ENCODE data around the gene VAPA.

VAPA gene

GRCh38 chr18:9986156-9986930 is 72.5 kb downstream of the VAPA start:
- DNase-seq: no peak

GRCh38 chr18:9987345-9987744 is 73.5 kb downstream of the VAPA start:
- no peak for DNase-seq

GRCh38 chr18:9987931-9988330 is 74.1 kb downstream of the VAPA start:
- peak; percentile 95 for DNase-seq

GRCh38 chr18:9988665-9989064 is 74.8 kb downstream of the VAPA start:
- DNase-seq: no peak

DNA sequence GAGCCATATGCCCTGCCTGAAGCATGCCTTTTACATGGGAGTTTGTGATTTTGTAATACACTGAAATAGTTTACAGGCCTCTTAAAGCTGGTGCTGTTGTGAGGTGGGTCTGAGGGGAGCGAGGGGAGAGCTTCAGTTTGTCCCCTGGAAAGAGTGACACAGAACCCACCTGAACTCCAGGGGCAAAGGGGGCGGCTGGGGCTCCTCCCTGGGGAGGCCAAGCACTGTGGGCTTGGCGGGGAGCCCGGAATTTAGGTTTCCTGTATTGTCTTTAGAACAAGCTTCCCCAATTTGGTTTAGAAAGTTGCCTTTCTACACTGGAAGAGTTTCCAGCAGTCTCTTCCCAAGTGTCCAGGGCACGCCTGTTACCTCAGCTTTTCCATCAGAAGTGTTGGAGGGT is 75.7 kb downstream of the VAPA start:
- no peak for DNase-seq

- no peak for DNase-seq
Measured at GRCh38 chr18:9991011-9992000, 77.5 kb downstream of the VAPA start.

GRCh38 chr18:9992300-9992972 is 78.6 kb downstream of the VAPA start:
- DNase-seq: no peak

- DNase-seq: no peak
Measured at GRCh38 chr18:9992973-9993520, 79.2 kb downstream of the VAPA start.

- no peak for DNase-seq
Measured at GRCh38 chr18:9993521-9994025, 79.8 kb downstream of the VAPA start.

DNA sequence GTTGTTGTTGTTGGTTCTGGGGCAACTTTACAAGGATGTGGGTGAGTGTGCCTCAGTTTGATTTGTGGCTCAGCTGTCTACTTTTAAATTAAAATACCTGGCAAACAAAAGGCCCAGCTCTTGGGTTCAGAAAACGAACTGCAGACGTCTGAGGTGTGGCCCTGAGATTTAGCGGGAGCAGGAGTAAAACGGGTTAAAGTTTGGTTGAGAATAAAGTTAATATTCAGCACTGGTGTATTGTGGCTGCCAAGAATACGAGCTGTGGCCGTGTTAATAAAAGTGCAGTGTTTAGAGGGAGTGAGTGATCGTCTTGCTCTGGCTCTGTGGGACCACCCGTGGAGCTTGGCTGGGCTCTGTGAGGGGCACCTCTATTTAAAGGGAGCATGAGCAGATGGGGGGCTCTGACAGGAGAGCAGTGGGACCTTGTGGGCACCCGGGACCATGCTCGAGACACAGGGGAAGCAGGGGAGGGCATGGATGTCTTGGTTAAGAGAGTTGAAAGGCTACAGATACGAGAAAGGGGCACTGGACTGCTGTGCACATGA is 80.3 kb downstream of the VAPA start:
- DNase-seq: no peak

- DNase-seq: no peak
Measured at GRCh38 chr18:9994701-9995235, 81.0 kb downstream of the VAPA start.

- DNase-seq: no peak
Measured at GRCh38 chr18:9995631-9996030, 81.8 kb downstream of the VAPA start.

- DNase-seq: no peak
Measured at GRCh38 chr18:9996094-9996493, 82.3 kb downstream of the VAPA start.

DNA sequence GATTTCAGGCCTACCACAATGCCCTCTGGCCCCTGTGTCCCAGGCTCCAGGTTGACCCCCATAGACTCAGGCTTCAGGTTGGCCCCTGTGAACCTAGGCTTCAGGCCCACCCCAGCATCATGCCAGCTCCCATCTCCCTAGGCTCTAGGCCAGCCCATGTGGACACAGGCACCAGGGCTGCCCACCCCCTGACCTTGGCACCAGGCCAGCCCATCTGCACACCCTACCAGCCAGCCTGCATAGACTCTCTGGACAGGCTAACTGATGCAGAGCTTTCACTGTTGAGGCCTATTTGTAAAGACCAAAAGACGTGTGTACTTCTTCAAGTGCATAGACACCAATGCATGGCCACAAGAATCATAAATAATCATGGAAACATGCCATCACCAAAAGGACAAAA is 83.9 kb downstream of the VAPA start:
- DNase-seq: no peak

GRCh38 chr18:9998330-9998729 is 84.5 kb downstream of the VAPA start:
- DNase-seq: no peak

DNA sequence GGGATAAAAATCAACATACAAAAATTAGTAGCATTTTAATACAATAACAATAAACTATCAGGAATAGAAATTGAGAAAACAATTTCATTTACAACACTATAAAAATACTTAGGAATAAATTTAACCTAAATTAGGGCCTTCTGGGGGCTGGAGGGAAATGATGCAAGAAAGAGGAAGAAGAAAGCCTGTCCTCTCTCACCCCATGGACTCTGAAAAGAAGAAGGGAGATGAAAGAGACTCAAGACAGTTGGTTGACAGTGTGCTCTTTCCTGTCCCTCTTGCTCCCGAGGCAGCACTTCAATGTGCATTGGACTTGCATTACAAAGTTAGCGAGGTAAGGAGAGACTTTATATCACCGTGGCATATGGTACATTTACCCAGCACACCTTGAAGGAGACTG is 88.5 kb downstream of the VAPA start:
- no peak for DNase-seq

DNA sequence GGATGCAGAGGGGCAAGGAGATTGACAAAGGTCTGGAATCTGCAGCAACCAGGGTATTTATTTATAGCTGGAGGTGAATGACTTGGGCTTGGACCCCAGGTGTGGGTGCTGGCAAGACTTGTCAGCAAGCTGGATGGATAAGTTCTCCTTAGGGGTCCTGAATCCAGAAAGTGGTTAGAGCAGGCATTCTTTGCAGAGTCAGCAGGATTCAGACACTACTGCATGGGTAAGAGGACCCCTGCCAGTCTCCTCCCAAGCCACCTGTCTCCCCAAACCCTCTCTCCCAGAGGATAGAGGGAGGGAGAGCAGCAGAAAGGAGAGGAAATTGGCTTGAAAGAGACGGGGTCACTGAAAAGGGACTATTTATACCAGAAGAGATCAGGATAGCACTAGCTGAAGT is 89.5 kb downstream of the VAPA start:
- no peak for DNase-seq

- DNase-seq: no peak
Measured at GRCh38 chr18:10003866-10004265, 90.0 kb downstream of the VAPA start.

GRCh38 chr18:10006311-10006893 is 92.6 kb downstream of the VAPA start:
- peak; percentile 82 for DNase-seq

DNA sequence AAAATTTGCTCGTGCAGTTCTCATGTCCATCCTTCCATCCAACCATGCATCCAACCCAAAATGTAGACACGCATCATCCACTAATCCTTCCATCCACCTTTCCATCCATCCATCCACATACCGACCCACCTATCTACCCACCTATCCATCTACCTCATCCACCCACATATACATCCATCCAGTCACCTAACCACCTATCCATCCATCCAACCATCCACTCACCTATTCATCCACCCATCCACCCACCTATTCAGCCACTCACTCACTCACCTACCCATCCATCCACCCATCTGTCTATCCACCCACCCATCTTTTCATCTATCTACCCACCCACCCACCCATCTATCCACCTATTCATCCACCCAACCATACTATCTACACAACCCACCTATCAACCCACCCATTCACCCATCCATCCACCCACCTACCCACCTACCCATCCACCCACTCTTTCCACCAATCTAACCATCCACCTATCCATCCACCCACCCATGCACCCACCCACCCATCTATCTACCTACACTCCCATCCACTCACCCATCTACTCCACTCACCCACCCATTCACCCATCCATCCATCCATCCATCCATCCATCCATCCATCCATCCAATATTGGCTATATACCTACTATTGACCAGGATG is 94.3 kb downstream of the VAPA start:
- no peak for DNase-seq

All from DMS53 (cell line).